Measurements from ENCODE around the gene PRKG1. TPM values are rescaled to one million over a fixed set of nuclear protein-coding genes. Genes with fewer than 3 reads are reported as not detected.

The PRKG1 gene
- total and polyA plus RNA-seq, 2 donors (not counting 1 experiment from before 2014, with no cell fraction given): not detected

- Mint-ChIP-seq H3K27ac (no peak overlapping the region), H3K9me3 (ENCODE audit: insufficient read depth) (peaks cover 3% of the 10 kb centered on the region), H3K4me3 (no peak overlapping the region), H3K27me3 (no peaks in the 10 kb centered on the region), H3K4me1 (no peaks in the 10 kb centered on the region)
- Histone ChIP-seq H3K4me2 (replicated peaks; ENCODE audit: low read depth, low read length, poor library complexity, severe bottlenecking) (no peak overlapping the region), H3K4me1 (ENCODE audit: control insufficient read depth in 2 of 2, insufficient read depth in 2 of 2, low read length in 2 of 2) (no peaks in the 10 kb centered on the region), H3K9me3 (ENCODE audit: control extremely low read depth in 1 of 3, control insufficient read depth in 2 of 3, insufficient read depth in 1 of 3, low read length in 2 of 3) (no peaks in the 10 kb centered on the region), H3K79me2 (ENCODE audit: control insufficient read depth, insufficient read depth, low read length) (no peaks in the 10 kb centered on the region), H3K36me3 (replicated peaks in 1 of 2; ENCODE audit: control extremely low read depth in 1 of 2, control insufficient read depth in 1 of 2, extremely low read depth in 1 of 2, insufficient read depth in 2 of 2, low read length in 1 of 2) (no peaks in the 10 kb centered on the region), H3K27me3 (replicated peaks in 1 of 4; ENCODE audit: control extremely low read depth in 1 of 4, control insufficient read depth in 3 of 4, insufficient read depth in 4 of 4, low read length in 3 of 4) (no peaks in the 10 kb centered on the region), H3K27ac (ENCODE audit: low read length in 2 of 2) (no peak overlapping the region), H2AFZ (ENCODE audit: insufficient read depth, low read depth, low read length, poor library complexity, severe bottlenecking) (no peak overlapping the region), H4K20me1 (ENCODE audit: control insufficient read depth, insufficient read depth, low read length, poor library complexity, severe bottlenecking) (no peaks in the 10 kb centered on the region), H3K4me3 (ENCODE audit: control extremely low read depth in 1 of 5, extremely low read depth in 1 of 5, insufficient read depth in 1 of 5, low read depth in 2 of 5, low read length in 4 of 5) (no peak overlapping the region), H3K9ac (ENCODE audit: low read length) (no peak overlapping the region)
- DNase-seq: no peak
- WGBS (ENCODE audit: insufficient coverage): 83% methylated on average over 1 of the region's 1 CpG
- intact Hi-C loops (cut with micrococcal nuclease): no loop called here
- POLR2A ChIA-PET: no interaction called here
- CTCF ChIA-PET: no interaction called here
- ATAC-seq (ENCODE audit: low read depth): no peak
- TF ChIP-seq CTCF (IDR thresholded peaks at IDR 0.05) (no peak), EZH2 (IDR thresholded peaks at IDR 0.05; ENCODE audit: borderline replicate concordance, insufficient read depth, low read depth, low read length, poor library complexity, severe bottlenecking) (no peak)
These were observed 50.6 kb downstream of the PRKG1 start for GRCh38 chr10:51124852-51125251.

DNA sequence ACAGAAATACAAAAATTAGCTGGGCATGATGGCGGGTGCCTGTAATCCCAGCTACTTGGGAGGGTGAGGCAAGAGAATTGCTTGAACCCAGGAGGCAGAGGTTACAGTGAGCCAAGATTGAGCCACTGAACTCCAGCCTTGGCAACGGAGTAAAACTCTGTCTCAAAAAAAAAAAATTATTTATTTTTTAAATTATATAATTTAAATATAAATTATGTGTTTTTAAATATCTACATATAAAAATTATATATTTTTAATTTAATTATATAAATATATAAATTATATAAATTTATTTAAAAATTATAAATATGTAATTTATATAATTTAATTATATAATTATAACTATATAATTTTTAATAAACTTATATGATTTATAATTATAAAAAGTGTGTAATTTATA, 51.2 kb downstream of the PRKG1 start:
- no peaks in the 10 kb centered on the region for H4K20me1 ChIP-seq (ENCODE audit: control insufficient read depth, insufficient read depth, low read length, poor library complexity, severe bottlenecking)
- ChIA-PET POLR2A (no interaction called here), CTCF (no interaction called here)

More for the DNA sequence above, 51.2 kb downstream of the PRKG1 start:
- WGBS (ENCODE audit: insufficient coverage): no CpG with 5 or more reads among the region's 2 CpGs
- H3K4me2 ChIP-seq (replicated peaks; ENCODE audit: low read depth, low read length, poor library complexity, severe bottlenecking): no peak overlapping the region
- H3K4me1 Mint-ChIP-seq: no peaks in the 10 kb centered on the region
- no peak for ATAC-seq (ENCODE audit: low read depth)
- H3K4me1 ChIP-seq (ENCODE audit: control insufficient read depth in 2 of 2, insufficient read depth in 2 of 2, low read length in 2 of 2): no peaks in the 10 kb centered on the region
- H3K27ac ChIP-seq (ENCODE audit: low read length in 2 of 2): no peak overlapping the region
- H3K27me3 ChIP-seq (replicated peaks in 1 of 4; ENCODE audit: control extremely low read depth in 1 of 4, control insufficient read depth in 3 of 4, insufficient read depth in 4 of 4, low read length in 3 of 4): no peaks in the 10 kb centered on the region
- H3K79me2 ChIP-seq (ENCODE audit: control insufficient read depth, insufficient read depth, low read length): no peaks in the 10 kb centered on the region
- peaks cover 3% of the 10 kb centered on the region for H3K9me3 Mint-ChIP-seq (ENCODE audit: insufficient read depth)
- no peak overlapping the region for H3K4me3 Mint-ChIP-seq
- DNase-seq: no peak
- H3K9ac ChIP-seq (ENCODE audit: low read length): no peak overlapping the region
- H3K27me3 Mint-ChIP-seq: no peaks in the 10 kb centered on the region
- intact Hi-C loops (cut with micrococcal nuclease): no loop called here
- H2AFZ ChIP-seq (ENCODE audit: insufficient read depth, low read depth, low read length, poor library complexity, severe bottlenecking): no peak overlapping the region
- no peaks in the 10 kb centered on the region for H3K36me3 ChIP-seq (replicated peaks in 1 of 2; ENCODE audit: control extremely low read depth in 1 of 2, control insufficient read depth in 1 of 2, extremely low read depth in 1 of 2, insufficient read depth in 2 of 2, low read length in 1 of 2)
- H3K4me3 ChIP-seq (ENCODE audit: control extremely low read depth in 1 of 5, extremely low read depth in 1 of 5, insufficient read depth in 1 of 5, low read depth in 2 of 5, low read length in 4 of 5): no peak overlapping the region
- H3K9me3 ChIP-seq (ENCODE audit: control extremely low read depth in 1 of 3, control insufficient read depth in 2 of 3, insufficient read depth in 1 of 3, low read length in 2 of 3): no peaks in the 10 kb centered on the region
- TF ChIP-seq EZH2 (IDR thresholded peaks at IDR 0.05; ENCODE audit: borderline replicate concordance, insufficient read depth, low read depth, low read length, poor library complexity, severe bottlenecking): no peak
- no peak overlapping the region for H3K27ac Mint-ChIP-seq

All from B cell (primary cell).